ENCODE results near the gene TSNAX. TPM values are rescaled to one million over a fixed set of nuclear protein-coding genes. Genes with fewer than 3 reads are reported as not detected.

The TSNAX gene
- polyA plus RNA-seq, 1 of the 3 experiments (the other 2 are of a cell fraction), result 15.7 TPM

GRCh38 chr1:231581859-231582258, 53.4 kb downstream of the TSNAX start:
- Histone ChIP-seq H3K9me2 (no peaks in the 10 kb centered on the region), H3K79me2 (ENCODE audit: insufficient read depth) (no peaks in the 10 kb centered on the region), H3F3A (replicated peaks; ENCODE audit: insufficient read depth) (no peaks in the 10 kb centered on the region), H3K4me1 (ENCODE audit: control insufficient read depth in 1 of 2, insufficient read depth in 2 of 2, low read depth in 1 of 2, low read length in 1 of 2) (peaks cover 0 to 3% of the 10 kb centered on the region in 2 experiments; a peak in 2 of 4 replicates), H2AFZ (ENCODE audit: low read depth) (no peak overlapping the region), H3K27me3 (ENCODE audit: insufficient read depth) (no peaks in the 10 kb centered on the region), H3K4me2 (no peak overlapping the region), H3K27ac (ENCODE audit: low read depth in 2 of 2, low read length in 1 of 2) (no peak overlapping the region), H4K20me1 (ENCODE audit: insufficient read depth) (no peaks in the 10 kb centered on the region), H3K4me3 (ENCODE audit: low read depth in 2 of 2, low read length in 1 of 2) (no peak overlapping the region), H3K36me3 (replicated peaks in 1 of 2; ENCODE audit: control insufficient read depth in 1 of 2, insufficient read depth in 2 of 2, low read length in 1 of 2) (no peaks in the 10 kb centered on the region), H3K9me3 (no peaks in the 10 kb centered on the region), H3K9ac (no peak overlapping the region)
- 72% methylated on average over 2 of the region's 2 CpGs for WGBS (ENCODE audit: low lambda C conversion rate)
- ChIA-PET POLR2A (interaction anchor here (0.5 to 0.6 kb wide), 2 partner anchors 258 to 511 kb away, joined by 3 to 4 read pairs; no protein-coding TSS in a partner anchor), CTCF (interaction anchor here (1.0 to 1.2 kb wide), 4 partner anchors 9 to 225 kb away, joined by 3 read pairs; no protein-coding TSS in a partner anchor)
- TF ChIP-seq FOSL2 (IDR thresholded peaks at IDR 0.05; ENCODE audit: borderline replicate concordance, low read depth) (no peak), USF2 (IDR thresholded peaks at IDR 0.05; ENCODE audit: borderline replicate concordance, low read depth, low read length) (no peak), CHD2 (IDR thresholded peaks at IDR 0.05; ENCODE audit: low read length, partially characterized antibody) (no peak), REST (IDR thresholded peaks at IDR 0.05; ENCODE audit: low read depth, low read length) (no peak), RAD21 (IDR thresholded peaks at IDR 0.05; ENCODE audit: low read length) (no peak), SIN3A (IDR thresholded peaks at IDR 0.05; ENCODE audit: borderline replicate concordance, low read depth, low read length) (no peak), RFX5 (IDR thresholded peaks at IDR 0.05; ENCODE audit: low read length) (no peak), POLR2AphosphoS5 (IDR thresholded peaks at IDR 0.05; ENCODE audit: low read depth, low read length) (no peak), TAF1 (IDR thresholded peaks at IDR 0.05; ENCODE audit: borderline replicate concordance, low read depth, low read length) (no peak), PBX3 (IDR thresholded peaks at IDR 0.05) (no peak), JUND (IDR thresholded peaks at IDR 0.05) (no peak), MAX (IDR thresholded peaks at IDR 0.05; ENCODE audit: low read depth) (no peak), ZBTB33 (IDR thresholded peaks at IDR 0.05; ENCODE audit: borderline replicate concordance, low read depth) (no peak), NFIC (IDR thresholded peaks at IDR 0.05; ENCODE audit: borderline replicate concordance) (no peak), GABPA (IDR thresholded peaks at IDR 0.05; ENCODE audit: low read depth) (no peak), RXRA (IDR thresholded peaks at IDR 0.05; ENCODE audit: borderline replicate concordance, low read depth) (no peak), CTCF (IDR thresholded peaks at IDR 0.05) (no peak), MEF2A (IDR thresholded peaks at IDR 0.05; ENCODE audit: borderline replicate concordance, low read depth) (no peak)
- DNase-seq, result no peak
